Mucosa of descending colon (tissue), 3 donors: ENCODE data around the gene NT5C3B. TPM values are rescaled to one million over a fixed set of nuclear protein-coding genes. Genes with fewer than 3 reads are reported as not detected.

ENCODE experiments used
- ATAC-seq: fragments of 200-7000 bp; cut with Tn5 transposase; one replicate; pipeline ENCODE4 v1.9.1; 2020; ENCODE audit warnings: mild to moderate bottlenecking, moderate library complexity
- DNase-seq, 3 donors: peaks; one replicate each; pipeline ENCODE4 v3.0.0-alpha.2; 2020
- H3K36me3 ChIP-seq: fragments of 200-600 bp; one replicate; pipeline ENCODE4 v1.8.0; 2021; ENCODE audit warnings: low read depth, mild to moderate bottlenecking
- H3K4me1 ChIP-seq: fragments of 200-600 bp; one replicate; pipeline ENCODE4 v1.8.0; 2021; ENCODE audit warnings: low read depth, mild to moderate bottlenecking
- H3K4me3 ChIP-seq: fragments of 200-600 bp; one replicate; pipeline ENCODE4 v1.8.0; 2021; ENCODE audit warnings: mild to moderate bottlenecking
- H3K9me3 ChIP-seq: fragments of 200-600 bp; one replicate; pipeline ENCODE4 v1.8.0; 2021; ENCODE audit warnings: mild to moderate bottlenecking
- CTCF ChIP-seq: fragments of 200-600 bp; IDR thresholded peaks from one replicate; pipeline ENCODE4 v1.8.0; 2022; ENCODE audit warnings: antibody characterized with exemption, mild to moderate bottlenecking
- intact Hi-C, 2 donors: fragments of 100-400 bp; cut with DNase I in 1 of 2; cut with micrococcal nuclease in 1 of 2; formaldehyde crosslinking; loops; one replicate each; pipeline versions ENCODE4 v1.11.0 to v1.11.1; 2022; cut with DNase I, micrococcal nuclease
- total RNA-seq, 3 donors: library from RNA; stranded (reverse); fragmentation: NEBNext Ultra II Directional in 2 of 3; extraction: Animal tissue kit (Norgen Biotek cat#: 25700) in 2 of 3; gene quantifications; one replicate each; pipeline versions ENCODE4 v1.2.1 to v1.2.4, GENCODE V29; 2021 to 2023
- donor health status: DM: no; HTN: no; CAD: no; lungs with moderate emphysema.
- donor health status: DM: no; HTN: no; CAD: no.
- donor health status: DM: no; HTN: yes; CAD: no.

NT5C3B gene
- total RNA-seq, 3 donors from 2014 or later = 17.8 to 46.5 (median 19.1) TPM

- Histone ChIP-seq H3K4me3 (no peak overlapping the region), H3K9me3 (no peaks in the 10 kb centered on the region), H3K36me3 (no peaks in the 10 kb centered on the region), H3K4me1 (peaks cover 88% of the 10 kb centered on the region)
- ATAC-seq = peak; percentile 52
- intact Hi-C loops = no loop called here
- no peak for TF ChIP-seq CTCF
- DNase-seq = peak; percentile 71 to 81 (median 80)
These were observed 60.4 kb downstream of the NT5C3B start for GRCh38 chr17:41775394-41776226.

Other genes starting within 250 kb of the NT5C3B start
- gene KRT14, start 249.3 kb downstream of the NT5C3B start, total RNA-seq = under 1 TPM in 1 of 3 donors, not detected in 2; 0.67 TPM
- not detected for gene KRT16, start 223.5 kb downstream of the NT5C3B start, total RNA-seq
- gene KRT17, start 211.7 kb downstream of the NT5C3B start, total RNA-seq = under 1 TPM in 1 of 3 donors, not detected in 2; 0.76 TPM
- gene EIF1, start 147.3 kb downstream of the NT5C3B start, total RNA-seq = 100 to 1,000 TPM; 547 to 915 (median 566) TPM
- not detected for gene GAST, start 123.9 kb downstream of the NT5C3B start, total RNA-seq
- gene HAP1, start 101.6 kb downstream of the NT5C3B start, total RNA-seq = 1 to 10 TPM in 1 of 3 donors, under 1 TPM in 2; 0.12 to 2.8 (median 0.32) TPM
- 100 to 1,000 TPM; 165 to 383 (median 320) TPM for gene JUP, start 49.5 kb downstream of the NT5C3B start, total RNA-seq
- gene P3H4, start 24.3 kb downstream of the NT5C3B start, total RNA-seq = 10 to 100 TPM; 10.7 to 14.0 (median 12.1) TPM
- 10 to 100 TPM in 2 of 3 donors, 1 to 10 TPM in 1; 5.7 to 32.7 (median 18.6) TPM for gene FKBP10, start 23.2 kb downstream of the NT5C3B start, total RNA-seq
- gene KLHL10, start 1.6 kb upstream of the NT5C3B start, total RNA-seq = under 1 TPM in 1 of 3 donors, not detected in 2; 0.73 TPM
- gene KLHL11, start 29.2 kb upstream of the NT5C3B start, total RNA-seq = 10 to 100 TPM in 1 of 3 donors, 1 to 10 TPM in 2; 7.6 to 14.7 (median 8.5) TPM
- 10 to 100 TPM; 80.3 to 95.2 (median 81.5) TPM for gene ACLY, start 82.7 kb upstream of the NT5C3B start, total RNA-seq
- 1 to 10 TPM in 1 of 3 donors, under 1 TPM in 1, not detected in 1; 0.34 to 2.1 TPM for gene ODAD4, start 94.4 kb upstream of the NT5C3B start, total RNA-seq
- 10 to 100 TPM; 44.1 to 88.0 (median 51.6) TPM for gene CNP, start 130.6 kb upstream of the NT5C3B start, total RNA-seq
- gene DNAJC7, start 181.2 kb upstream of the NT5C3B start, total RNA-seq = 100 to 1,000 TPM in 1 of 3 donors, 10 to 100 TPM in 2; 80.6 to 108 (median 86.7) TPM
- gene NKIRAS2, start 183.9 kb upstream of the NT5C3B start, total RNA-seq = 10 to 100 TPM; 29.5 to 34.9 (median 31.1) TPM
- 1 to 10 TPM; 1.2 to 3.8 (median 2.0) TPM for gene C17orf113, start 214.4 kb upstream of the NT5C3B start, total RNA-seq